Loucy (cell line): Measurements from ENCODE around the gene FCN2.

ENCODE experiments used
- H2AFZ ChIP-seq: fragments of 200-600 bp; sonication (generic); 2 replicates; pipeline ENCODE4 v1.6.0; 2016; ENCODE audit warnings: antibody characterized with exemption, mild to moderate bottlenecking, low read length, moderate library complexity
- H3F3A ChIP-seq: fragments of 200-600 bp; 2 replicates; pipeline ENCODE4 v1.6.0; 2016; ENCODE audit warnings: antibody characterized with exemption, low read depth, mild to moderate bottlenecking
- H3K27me3 ChIP-seq: fragments of 200-600 bp; sonication (generic); 2 replicates; pipeline ENCODE4 v1.6.1; 2014; ENCODE audit warnings: low read length, mild to moderate bottlenecking; ENCODE audit not compliant: insufficient read depth, poor library complexity, severe bottlenecking
- H3K36me3 ChIP-seq: fragments of 200-600 bp; sonication (generic); 2 replicates; pipeline ENCODE4 v1.6.1; 2016; ENCODE audit warnings: low read length; ENCODE audit not compliant: insufficient read depth
- H3K4me1 ChIP-seq: fragments of 200-600 bp; sonication (generic); 2 replicates; pipeline ENCODE4 v1.5.1; 2014; ENCODE audit warnings: low read length, mild to moderate bottlenecking; ENCODE audit not compliant: insufficient read depth, poor library complexity, severe bottlenecking
- H3K4me2 ChIP-seq: fragments of 200-600 bp; sonication (generic); 2 replicates; pipeline ENCODE4 v1.6.0; 2014; ENCODE audit warnings: antibody characterized with exemption, low read length, low read depth, mild to moderate bottlenecking; ENCODE audit not compliant: poor library complexity, severe bottlenecking
- H3K4me3 ChIP-seq: fragments of 200-600 bp; sonication (generic); 2 replicates; pipeline ENCODE4 v1.5.1; 2014; ENCODE audit warnings: low read length, mild to moderate bottlenecking, mixed read lengths; ENCODE audit not compliant: poor library complexity, severe bottlenecking
- H3K79me2 ChIP-seq: fragments of 200-600 bp; sonication (generic); 2 replicates; pipeline ENCODE4 v1.6.1; 2014; ENCODE audit warnings: low read length; ENCODE audit not compliant: insufficient read depth
- H3K9ac ChIP-seq: fragments of 200-600 bp; sonication (generic); 2 replicates; pipeline ENCODE4 v1.6.0; 2014; ENCODE audit warnings: mild to moderate bottlenecking, low read depth, low read length, moderate library complexity; ENCODE audit not compliant: poor library complexity, severe bottlenecking
- H3K9me2 ChIP-seq: fragments of 200-600 bp; sonication (generic); replicated peaks from 2 replicates; pipeline ENCODE4 v1.6.1; 2016; ENCODE audit warnings: low read depth, low read length, mixed read lengths
- H3K9me3 ChIP-seq: fragments of 200-600 bp; sonication (generic); 2 replicates; pipeline ENCODE4 v1.6.1; 2014; ENCODE audit warnings: mild to moderate bottlenecking, antibody characterized with exemption, low read length, low read depth; ENCODE audit not compliant: insufficient read depth
- H4K20me1 ChIP-seq: fragments of 200-600 bp; sonication (generic); 2 replicates; pipeline ENCODE4 v1.6.0; 2014; ENCODE audit warnings: antibody characterized with exemption, low read length, mild to moderate bottlenecking; ENCODE audit not compliant: insufficient read depth, poor library complexity, severe bottlenecking
- CTCF ChIP-seq: fragments of 200-600 bp; sonication (generic); conservative IDR thresholded peaks from 2 replicates; pipeline ENCODE4 v1.5.1; 2014; ENCODE audit warnings: mild to moderate bottlenecking, antibody characterized with exemption, low read length
- EZH2phosphoT487 ChIP-seq: fragments of 200-600 bp; IDR thresholded peaks from 2 replicates; pipeline ENCODE4 v1.6.1; 2018; ENCODE audit warnings: antibody characterized with exemption, mild to moderate bottlenecking, moderate library complexity, borderline replicate concordance

Gene FCN2

GRCh38 chr9:134922932-134923240, 42.3 kb downstream of the FCN2 start:
- no peaks in the 10 kb centered on the region for H3K27me3 ChIP-seq
- H3K9me2 ChIP-seq, result no peaks in the 10 kb centered on the region
- H2AFZ ChIP-seq, result no peak overlapping the region
- no peaks in the 10 kb centered on the region for H3K79me2 ChIP-seq
- H3K4me1 ChIP-seq, result peaks cover under 1% of the 10 kb centered on the region
- H4K20me1 ChIP-seq, result no peaks in the 10 kb centered on the region
- no peak overlapping the region for H3K4me2 ChIP-seq
- H3F3A ChIP-seq, result no peaks in the 10 kb centered on the region
- TF ChIP-seq EZH2phosphoT487 (no peak), CTCF (no peak)
- H3K4me3 ChIP-seq, result no peak overlapping the region
- H3K36me3 ChIP-seq, result no peaks in the 10 kb centered on the region
- H3K9me3 ChIP-seq, result peaks cover 9% of the 10 kb centered on the region; the same call in 1 of the 2 replicates
- no peak overlapping the region for H3K9ac ChIP-seq

GRCh38 chr9:134923466-134923865, 42.9 kb downstream of the FCN2 start:
- Histone ChIP-seq H3F3A (no peaks in the 10 kb centered on the region), H3K4me3 (no peak overlapping the region), H3K79me2 (no peaks in the 10 kb centered on the region), H3K27me3 (no peaks in the 10 kb centered on the region), H3K4me1 (no peaks in the 10 kb centered on the region), H3K9me3 (peaks cover 9% of the 10 kb centered on the region; the same call in 1 of the 2 replicates), H2AFZ (no peak overlapping the region), H3K4me2 (no peak overlapping the region), H4K20me1 (no peaks in the 10 kb centered on the region), H3K36me3 (no peaks in the 10 kb centered on the region), H3K9me2 (no peaks in the 10 kb centered on the region), H3K9ac (no peak overlapping the region)
- no peak for TF ChIP-seq EZH2phosphoT487
- TF ChIP-seq CTCF, result no peak

- Histone ChIP-seq H3K36me3 (no peaks in the 10 kb centered on the region), H3F3A (no peaks in the 10 kb centered on the region), H3K4me1 (no peaks in the 10 kb centered on the region), H3K27me3 (no peaks in the 10 kb centered on the region), H3K9ac (no peak overlapping the region), H4K20me1 (no peaks in the 10 kb centered on the region), H3K9me3 (peaks cover under 1% of the 10 kb centered on the region; the same call in 1 of the 2 replicates), H2AFZ (no peak overlapping the region), H3K4me2 (no peak overlapping the region), H3K79me2 (no peaks in the 10 kb centered on the region), H3K9me2 (no peaks in the 10 kb centered on the region), H3K4me3 (no peak overlapping the region)
- TF ChIP-seq CTCF (no peak), EZH2phosphoT487 (no peak)
These were observed 44.5 kb downstream of the FCN2 start for GRCh38 chr9:134925011-134925511.
